ENCODE measurements around the gene IGF2BP2.

Gene IGF2BP2

GRCh38 chr3:185625784-185626183 is 199.1 kb downstream of the IGF2BP2 start:
- Mint-ChIP-seq H3K27ac (no peak overlapping the region), H3K9me3 (no peaks in the 10 kb centered on the region), H3K4me1 (peaks cover 4% of the 10 kb centered on the region), H3K27me3 (ENCODE audit: low read depth, poor library complexity) (no peaks in the 10 kb centered on the region), H3K4me3 (no peak overlapping the region), H3K36me3 (ENCODE audit: low read depth) (peaks cover 68% of the 10 kb centered on the region)
- DNase-seq: no peak
- TF ChIP-seq, protein P1, sequence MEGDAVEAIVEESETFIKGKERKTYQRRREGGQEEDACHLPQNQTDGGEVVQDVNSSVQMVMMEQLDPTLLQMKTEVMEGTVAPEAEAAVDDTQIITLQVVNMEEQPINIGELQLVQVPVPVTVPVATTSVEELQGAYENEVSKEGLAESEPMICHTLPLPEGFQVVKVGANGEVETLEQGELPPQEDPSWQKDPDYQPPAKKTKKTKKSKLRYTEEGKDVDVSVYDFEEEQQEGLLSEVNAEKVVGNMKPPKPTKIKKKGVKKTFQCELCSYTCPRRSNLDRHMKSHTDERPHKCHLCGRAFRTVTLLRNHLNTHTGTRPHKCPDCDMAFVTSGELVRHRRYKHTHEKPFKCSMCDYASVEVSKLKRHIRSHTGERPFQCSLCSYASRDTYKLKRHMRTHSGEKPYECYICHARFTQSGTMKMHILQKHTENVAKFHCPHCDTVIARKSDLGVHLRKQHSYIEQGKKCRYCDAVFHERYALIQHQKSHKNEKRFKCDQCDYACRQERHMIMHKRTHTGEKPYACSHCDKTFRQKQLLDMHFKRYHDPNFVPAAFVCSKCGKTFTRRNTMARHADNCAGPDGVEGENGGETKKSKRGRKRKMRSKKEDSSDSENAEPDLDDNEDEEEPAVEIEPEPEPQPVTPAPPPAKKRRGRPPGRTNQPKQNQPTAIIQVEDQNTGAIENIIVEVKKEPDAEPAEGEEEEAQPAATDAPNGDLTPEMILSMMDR (IDR thresholded peaks at IDR 0.05): no peak

DNA sequence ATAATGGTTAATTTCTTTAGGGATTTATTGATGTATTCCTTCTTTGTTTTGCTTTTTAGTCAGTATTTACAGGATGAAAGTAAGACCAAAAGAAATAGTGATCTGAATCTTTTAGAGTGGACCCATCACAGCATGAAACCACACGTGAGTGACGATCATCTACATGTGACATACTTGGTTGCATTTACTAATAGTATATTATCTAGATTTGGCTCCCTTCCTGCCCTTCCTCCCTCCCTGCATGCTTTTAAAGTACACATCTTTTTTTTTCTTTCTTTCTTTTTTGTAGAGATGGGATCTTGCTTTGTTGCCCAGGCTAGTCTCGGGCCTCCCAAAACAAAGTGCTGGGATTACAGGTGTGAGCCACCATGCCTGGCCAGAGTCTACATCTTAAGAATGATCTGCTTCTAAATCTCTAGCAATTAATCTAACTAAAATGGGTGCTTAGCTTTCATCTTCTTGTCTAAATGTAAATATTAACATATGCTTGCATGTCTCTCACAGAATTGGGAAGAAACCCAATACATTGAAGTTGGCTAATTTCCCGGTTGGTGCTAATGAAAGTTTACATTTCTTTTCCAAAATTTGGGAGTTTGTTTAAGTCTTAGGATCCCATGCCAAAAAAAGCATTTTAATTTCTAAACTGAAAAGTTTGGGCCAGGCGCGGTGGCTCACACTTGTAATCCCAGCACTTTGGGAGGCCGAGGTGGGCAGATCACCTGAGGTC is 200.7 kb downstream of the IGF2BP2 start:
- no peak for DNase-seq
- H3K4me3 Mint-ChIP-seq: no peak overlapping the region
- TF ChIP-seq, protein P1 (IDR thresholded peaks at IDR 0.05): no peak
- peaks cover 63% of the 10 kb centered on the region for H3K36me3 Mint-ChIP-seq (ENCODE audit: low read depth)
- H3K4me1 Mint-ChIP-seq: no peaks in the 10 kb centered on the region
- no peak overlapping the region for H3K27ac Mint-ChIP-seq
- no peaks in the 10 kb centered on the region for H3K9me3 Mint-ChIP-seq
- no peaks in the 10 kb centered on the region for H3K27me3 Mint-ChIP-seq (ENCODE audit: low read depth, poor library complexity)

GRCh38 chr3:185613016-185613415 is 211.8 kb downstream of the IGF2BP2 start:
- H3K9me3 Mint-ChIP-seq: no peaks in the 10 kb centered on the region
- no peaks in the 10 kb centered on the region for H3K4me1 Mint-ChIP-seq
- TF ChIP-seq, protein P1 (IDR thresholded peaks at IDR 0.05): no peak
- H3K27ac Mint-ChIP-seq: no peak overlapping the region
- no peak for DNase-seq
- H3K27me3 Mint-ChIP-seq (ENCODE audit: low read depth, poor library complexity): no peaks in the 10 kb centered on the region
- H3K4me3 Mint-ChIP-seq: no peak overlapping the region
- H3K36me3 Mint-ChIP-seq (ENCODE audit: low read depth): peaks cover 48% of the 10 kb centered on the region

DNA sequence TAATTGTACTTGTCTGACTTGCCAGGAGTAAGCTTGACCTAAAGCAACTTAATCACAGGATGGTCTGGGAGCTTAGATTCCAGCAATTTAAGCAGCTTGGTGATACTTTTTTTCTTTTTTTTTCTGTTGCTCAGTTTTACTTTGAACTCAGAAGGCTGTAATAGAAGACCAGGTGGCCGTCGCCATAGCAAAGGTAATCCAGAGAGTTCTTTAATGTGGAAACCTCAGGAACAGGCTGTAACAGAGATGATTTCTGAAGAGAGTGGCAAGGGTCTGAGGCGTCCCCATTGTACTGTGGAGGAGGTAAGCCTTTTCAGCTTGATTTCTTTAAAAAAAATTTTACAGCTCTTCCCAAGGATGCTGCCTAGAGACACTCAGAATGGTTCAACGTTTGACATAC is 218.6 kb downstream of the IGF2BP2 start:
- peaks cover 56% of the 10 kb centered on the region for H3K36me3 Mint-ChIP-seq (ENCODE audit: low read depth)

DNA sequence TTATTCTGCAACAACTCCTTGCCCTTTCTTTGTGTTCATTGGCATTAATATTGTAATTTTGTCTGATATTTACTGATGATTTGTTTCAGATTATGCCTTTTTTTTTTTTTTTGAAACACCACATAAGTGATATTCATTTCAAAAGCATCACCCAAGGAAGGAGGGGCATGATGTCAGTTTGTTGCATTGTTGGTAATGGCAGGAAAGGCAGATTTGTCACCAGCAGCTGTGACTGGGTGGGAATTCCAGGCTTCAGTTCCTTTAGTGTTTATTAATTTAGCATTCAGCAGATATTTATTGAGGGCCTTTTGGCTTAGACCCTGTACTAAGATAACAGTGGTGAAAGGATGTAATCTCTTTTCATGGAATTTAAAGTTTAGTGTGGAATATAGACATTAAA is 219.3 kb downstream of the IGF2BP2 start:
- peak overlapping the region; percentile 82 for H3K27ac Mint-ChIP-seq
- H3K27me3 Mint-ChIP-seq (ENCODE audit: low read depth, poor library complexity): no peaks in the 10 kb centered on the region
- no peaks in the 10 kb centered on the region for H3K9me3 Mint-ChIP-seq
- H3K36me3 Mint-ChIP-seq (ENCODE audit: low read depth): peaks cover 55% of the 10 kb centered on the region
- H3K4me1 Mint-ChIP-seq: no peaks in the 10 kb centered on the region
- no peak for DNase-seq
- TF ChIP-seq, protein P1 (IDR thresholded peaks at IDR 0.05): no peak
- no peak overlapping the region for H3K4me3 Mint-ChIP-seq

More for the DNA sequence above, 218.6 kb downstream of the IGF2BP2 start:
- Mint-ChIP-seq H3K4me3 (no peak overlapping the region), H3K4me1 (no peaks in the 10 kb centered on the region), H3K27ac (peak overlapping the region; percentile 82), H3K27me3 (ENCODE audit: low read depth, poor library complexity) (no peaks in the 10 kb centered on the region), H3K9me3 (no peaks in the 10 kb centered on the region)
- TF ChIP-seq, protein P1 (IDR thresholded peaks at IDR 0.05): no peak
- no peak for DNase-seq

DNA sequence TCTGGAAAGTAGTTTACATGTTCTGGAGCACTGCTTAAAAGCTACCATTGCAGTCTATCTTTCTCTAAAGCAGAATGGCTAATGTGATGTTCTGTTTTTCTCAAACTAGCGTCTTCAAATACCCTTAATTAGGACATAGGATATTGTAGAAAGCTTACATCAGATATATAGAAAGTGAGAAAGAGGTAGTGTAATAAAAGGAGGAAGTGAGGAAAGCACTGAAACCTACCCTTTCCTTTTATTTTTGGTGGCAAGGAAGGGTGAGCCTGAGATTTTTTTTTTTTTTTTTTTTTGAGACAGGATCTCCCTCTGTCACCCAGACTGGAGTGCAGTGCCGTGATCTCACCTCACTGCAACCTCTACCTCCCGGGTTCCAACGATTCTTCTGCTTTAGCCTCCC is 229.3 kb downstream of the IGF2BP2 start:
- H3K27ac Mint-ChIP-seq: no peak overlapping the region
- H3K4me1 Mint-ChIP-seq: no peaks in the 10 kb centered on the region
- H3K9me3 Mint-ChIP-seq: no peaks in the 10 kb centered on the region
- H3K36me3 Mint-ChIP-seq (ENCODE audit: low read depth): peaks cover 14% of the 10 kb centered on the region
- no peak overlapping the region for H3K4me3 Mint-ChIP-seq
- TF ChIP-seq, protein P1 (IDR thresholded peaks at IDR 0.05): no peak
- H3K27me3 Mint-ChIP-seq (ENCODE audit: low read depth, poor library complexity): no peaks in the 10 kb centered on the region
- no peak for DNase-seq

All from nephron progenitor cell (in vitro differentiated cells).